Endodermal cell (in vitro differentiated cells): Measurements from ENCODE around the gene EIPR1. TPM values are rescaled to one million over a fixed set of nuclear protein-coding genes. Genes with fewer than 3 reads are reported as not detected.

Experiments used
- DNase-seq: peaks from one replicate; pipeline ENCODE4 v3.0.0-alpha.2; 2017
- H3K27ac ChIP-seq: 2 replicates; pipeline ENCODE4 v1.5.1; 2013; ENCODE audit warnings: mild to moderate bottlenecking, low read depth, low read length, moderate library complexity
- H3K27me3 ChIP-seq: 2 replicates; pipeline ENCODE4 v1.6.1; 2013; ENCODE audit warnings: mild to moderate bottlenecking, low read length, moderate library complexity; ENCODE audit not compliant: insufficient read depth, control insufficient read depth, poor library complexity, severe bottlenecking
- H3K36me3 ChIP-seq: 2 replicates; pipeline ENCODE4 v1.7.0; 2013; ENCODE audit warnings: mild to moderate bottlenecking, low read length, moderate library complexity; ENCODE audit not compliant: control insufficient read depth, insufficient read depth
- H3K4me1 ChIP-seq: one replicate; pipeline ENCODE4 v1.7.0; 2013; ENCODE audit warnings: low read length; ENCODE audit not compliant: control insufficient read depth, insufficient read depth
- H3K4me3 ChIP-seq: 2 replicates; pipeline ENCODE4 v1.5.1; 2013; ENCODE audit warnings: mild to moderate bottlenecking, low read length, moderate library complexity
- H3K9ac ChIP-seq: 2 replicates; pipeline ENCODE4 v1.6.1; 2013; ENCODE audit warnings: mild to moderate bottlenecking, low read length, moderate library complexity; ENCODE audit not compliant: poor library complexity, severe bottlenecking; ENCODE audit errors: extremely low read depth
- H3K9me3 ChIP-seq: 2 replicates; pipeline ENCODE4 v1.6.1; 2013; ENCODE audit warnings: mild to moderate bottlenecking, low read length, moderate library complexity; ENCODE audit not compliant: control insufficient read depth
- H3K27ac Mint-ChIP-seq: 2 replicates; pipeline ENCODE4 v1.8.0; 2020; ENCODE audit warnings: mixed read lengths
- H3K27me3 Mint-ChIP-seq: 2 replicates; pipeline ENCODE4 v1.8.0; 2021; ENCODE audit warnings: mild to moderate bottlenecking, mixed read lengths; ENCODE audit not compliant: insufficient read depth
- H3K36me3 Mint-ChIP-seq: 2 replicates; pipeline ENCODE4 v1.8.0; 2020; ENCODE audit warnings: low read depth, mixed read lengths
- H3K4me1 Mint-ChIP-seq: 2 replicates; pipeline ENCODE4 v1.8.0; 2020; ENCODE audit warnings: mixed read lengths
- H3K4me3 Mint-ChIP-seq: 2 replicates; pipeline ENCODE4 v1.8.0; 2020; ENCODE audit warnings: mild to moderate bottlenecking, moderate library complexity, mixed read lengths
- H3K9me3 Mint-ChIP-seq: 2 replicates; pipeline ENCODE4 v1.8.0; 2020; ENCODE audit warnings: mild to moderate bottlenecking, mixed read lengths
- WGBS, 2 experiments: methylation state at CpG; one replicate each; pipeline versions ENCODE4 v1.1.5 to v1.1.7; 2013; ENCODE audit warnings: missing lambda C conversion rate in 2 of 2, mixed read lengths in 1 of 2; ENCODE audit not compliant: insufficient coverage in 1 of 2, insufficient read length in 1 of 2; 5-methylcytosine and 5-hydroxymethylcytosine counted together
- total RNA-seq, 2 donors: library from RNA; stranded (reverse); fragmentation: NEBNext Ultra II Directional in 1 of 2; extraction: Animal tissue kit (Norgen Biotek cat#: 25700) in 1 of 2; gene quantifications; 2 replicates in 1 of 2; 3 replicates in 1 of 2; pipeline ENCODE4 v1.2.1, GENCODE V29; 2021
- TF ChIP-seq, protein P1 (sequence below): fragments of 200-600 bp; sonication (generic); conservative IDR thresholded peaks from 2 replicates; pipeline ENCODE4 v1.5.0; 2021; ENCODE audit warnings: antibody characterized with exemption, mild to moderate bottlenecking

The EIPR1 gene
- total RNA-seq, 2 donors from 2014 or later = 30.1 to 36.8 TPM

DNA sequence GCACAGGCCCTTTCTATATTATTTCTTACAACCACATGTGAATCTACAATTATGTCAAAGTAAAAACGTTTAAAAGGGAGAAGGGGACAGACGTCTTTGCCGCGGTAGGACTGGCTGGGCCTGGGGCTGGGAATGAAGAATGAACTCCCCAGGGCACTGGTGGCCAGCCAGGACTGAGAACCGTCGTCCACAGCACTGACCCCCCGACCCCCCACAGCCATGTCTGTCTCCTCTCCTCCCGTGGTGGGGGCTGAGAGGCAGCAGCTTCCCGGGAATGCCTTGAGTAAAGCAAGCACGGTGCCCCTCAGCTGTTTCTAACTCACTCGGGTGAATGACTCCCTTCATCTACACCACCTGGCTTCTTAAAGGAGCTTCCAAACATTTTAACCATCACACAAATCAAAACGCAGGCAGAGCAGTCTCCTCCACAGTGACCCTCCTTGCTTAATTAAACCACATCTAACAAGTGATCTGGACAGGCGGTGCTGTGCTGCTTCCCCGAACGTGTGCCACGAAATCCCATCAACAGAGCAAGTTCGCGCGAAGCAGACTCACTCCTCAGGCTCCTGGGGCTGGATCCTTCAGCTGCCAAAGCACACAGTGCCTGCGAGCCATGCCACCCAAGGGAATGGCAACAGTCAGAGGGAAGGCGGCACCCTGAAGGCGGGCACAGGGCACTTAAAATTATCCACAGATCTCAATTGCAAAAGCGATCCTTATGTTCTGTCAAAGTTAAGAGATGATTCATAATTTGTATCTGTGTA lies 217.7 kb downstream of the EIPR1 start:
- Histone ChIP-seq H3K27ac (no peak overlapping the region), H3K4me3 (no peak overlapping the region), H3K9me3 (peaks cover 27% of the 10 kb centered on the region), H3K27me3 (no peaks in the 10 kb centered on the region), H3K4me1 (no peaks in the 10 kb centered on the region), H3K36me3 (no peaks in the 10 kb centered on the region), H3K9ac (no peak overlapping the region)
- Mint-ChIP-seq H3K27me3 (no peaks in the 10 kb centered on the region), H3K9me3 (peaks cover 29% of the 10 kb centered on the region), H3K36me3 (peaks cover 34% of the 10 kb centered on the region), H3K27ac (no peak overlapping the region), H3K4me1 (no peaks in the 10 kb centered on the region), H3K4me3 (no peak overlapping the region)
- DNase-seq = no peak
- 88 to 96% methylated on average over 10 to 23 of the region's 23 CpGs for WGBS, 2 experiments
- TF ChIP-seq, protein P1, sequence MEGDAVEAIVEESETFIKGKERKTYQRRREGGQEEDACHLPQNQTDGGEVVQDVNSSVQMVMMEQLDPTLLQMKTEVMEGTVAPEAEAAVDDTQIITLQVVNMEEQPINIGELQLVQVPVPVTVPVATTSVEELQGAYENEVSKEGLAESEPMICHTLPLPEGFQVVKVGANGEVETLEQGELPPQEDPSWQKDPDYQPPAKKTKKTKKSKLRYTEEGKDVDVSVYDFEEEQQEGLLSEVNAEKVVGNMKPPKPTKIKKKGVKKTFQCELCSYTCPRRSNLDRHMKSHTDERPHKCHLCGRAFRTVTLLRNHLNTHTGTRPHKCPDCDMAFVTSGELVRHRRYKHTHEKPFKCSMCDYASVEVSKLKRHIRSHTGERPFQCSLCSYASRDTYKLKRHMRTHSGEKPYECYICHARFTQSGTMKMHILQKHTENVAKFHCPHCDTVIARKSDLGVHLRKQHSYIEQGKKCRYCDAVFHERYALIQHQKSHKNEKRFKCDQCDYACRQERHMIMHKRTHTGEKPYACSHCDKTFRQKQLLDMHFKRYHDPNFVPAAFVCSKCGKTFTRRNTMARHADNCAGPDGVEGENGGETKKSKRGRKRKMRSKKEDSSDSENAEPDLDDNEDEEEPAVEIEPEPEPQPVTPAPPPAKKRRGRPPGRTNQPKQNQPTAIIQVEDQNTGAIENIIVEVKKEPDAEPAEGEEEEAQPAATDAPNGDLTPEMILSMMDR = no peak

DNA sequence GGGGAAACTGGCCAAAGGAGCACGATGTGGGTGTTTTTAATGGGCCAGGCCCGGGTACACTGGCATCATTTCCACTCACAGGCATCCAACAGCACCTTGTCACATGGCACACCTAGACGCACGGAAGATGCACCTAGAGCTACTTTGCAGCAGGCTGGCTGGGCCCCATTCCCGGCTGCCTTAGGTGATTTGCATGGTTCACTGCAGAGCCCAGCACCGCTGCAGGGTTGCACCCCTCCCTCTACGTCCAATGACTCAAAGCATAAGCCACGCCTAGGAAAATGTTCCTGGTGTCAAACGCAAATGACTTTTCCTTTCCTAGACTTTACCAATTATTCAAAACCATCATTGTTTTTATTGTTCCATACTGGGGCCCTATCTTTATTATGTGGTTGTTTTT lies 222.9 kb downstream of the EIPR1 start:
- Mint-ChIP-seq H3K9me3 (peaks cover 29% of the 10 kb centered on the region), H3K36me3 (peaks cover 31% of the 10 kb centered on the region), H3K27me3 (no peaks in the 10 kb centered on the region), H3K4me3 (no peak overlapping the region), H3K27ac (no peak overlapping the region), H3K4me1 (no peaks in the 10 kb centered on the region)
- Histone ChIP-seq H3K4me1 (no peaks in the 10 kb centered on the region), H3K9ac (no peak overlapping the region), H3K27me3 (no peaks in the 10 kb centered on the region), H3K36me3 (no peaks in the 10 kb centered on the region), H3K27ac (no peak overlapping the region), H3K4me3 (no peak overlapping the region), H3K9me3 (no peaks in the 10 kb centered on the region)
- 92 to 96% methylated on average over 4 to 9 of the region's 9 CpGs for WGBS, 2 experiments
- DNase-seq = no peak
- TF ChIP-seq, protein P1 = no peak

DNA sequence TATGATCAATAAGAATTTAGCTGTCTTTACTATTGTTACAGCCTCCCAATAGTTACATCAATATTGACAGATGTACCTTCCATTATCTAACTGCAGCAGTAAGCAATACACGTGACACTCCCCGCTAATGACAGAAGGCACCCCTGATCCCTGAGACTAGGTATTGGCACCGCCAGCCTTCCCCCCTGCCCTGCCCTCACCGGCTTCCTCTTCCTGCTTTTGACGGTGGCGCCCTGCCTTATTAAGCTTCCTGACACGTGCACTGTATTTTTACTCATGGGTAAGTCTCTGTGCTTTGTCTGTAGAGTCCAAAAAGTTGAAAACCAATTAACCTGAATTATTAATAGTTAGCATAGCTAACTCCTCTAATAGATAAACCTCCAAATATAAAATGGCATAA lies 223.5 kb downstream of the EIPR1 start:
- 89 to 94% methylated on average over 3 to 7 of the region's 7 CpGs for WGBS, 2 experiments
- Histone ChIP-seq H3K9ac (no peak overlapping the region), H3K36me3 (no peaks in the 10 kb centered on the region), H3K4me1 (no peaks in the 10 kb centered on the region), H3K4me3 (no peak overlapping the region), H3K27me3 (no peaks in the 10 kb centered on the region), H3K27ac (no peak overlapping the region), H3K9me3 (no peaks in the 10 kb centered on the region)
- TF ChIP-seq, protein P1 = no peak
- H3K27ac Mint-ChIP-seq = no peak overlapping the region
- peaks cover 27% of the 10 kb centered on the region for H3K36me3 Mint-ChIP-seq
- no peak for DNase-seq
- no peak overlapping the region for H3K4me3 Mint-ChIP-seq
- H3K27me3 Mint-ChIP-seq = no peaks in the 10 kb centered on the region
- H3K4me1 Mint-ChIP-seq = no peaks in the 10 kb centered on the region
- H3K9me3 Mint-ChIP-seq = peaks cover 29% of the 10 kb centered on the region
